GM19463 (cell line): Measurements from ENCODE around the gene FAM193A.
A peak's percentile ranks its signal among the peaks of the same experiment; 100 is the strongest.
"Not testable (repeated sequence)": the region's sequence is repeated elsewhere in the genome, so short reads cannot be mapped to it uniquely, and the experiment has no call there.

Source experiments
- ATAC-seq: cut with Tn5 transposase; IDR thresholded peaks from one replicate; pipeline ENCODE4 v1.9.1; 2021; ENCODE audit warnings: mild to moderate bottlenecking, moderate library complexity; ENCODE audit not compliant: unreplicated experiment

FAM193A gene

GRCh38 chr4:2744576-2745270, 208.3 kb downstream of the FAM193A start:
- no peak for ATAC-seq

GRCh38 chr4:2745516-2745915, 209.1 kb downstream of the FAM193A start:
- ATAC-seq: no peak

DNA sequence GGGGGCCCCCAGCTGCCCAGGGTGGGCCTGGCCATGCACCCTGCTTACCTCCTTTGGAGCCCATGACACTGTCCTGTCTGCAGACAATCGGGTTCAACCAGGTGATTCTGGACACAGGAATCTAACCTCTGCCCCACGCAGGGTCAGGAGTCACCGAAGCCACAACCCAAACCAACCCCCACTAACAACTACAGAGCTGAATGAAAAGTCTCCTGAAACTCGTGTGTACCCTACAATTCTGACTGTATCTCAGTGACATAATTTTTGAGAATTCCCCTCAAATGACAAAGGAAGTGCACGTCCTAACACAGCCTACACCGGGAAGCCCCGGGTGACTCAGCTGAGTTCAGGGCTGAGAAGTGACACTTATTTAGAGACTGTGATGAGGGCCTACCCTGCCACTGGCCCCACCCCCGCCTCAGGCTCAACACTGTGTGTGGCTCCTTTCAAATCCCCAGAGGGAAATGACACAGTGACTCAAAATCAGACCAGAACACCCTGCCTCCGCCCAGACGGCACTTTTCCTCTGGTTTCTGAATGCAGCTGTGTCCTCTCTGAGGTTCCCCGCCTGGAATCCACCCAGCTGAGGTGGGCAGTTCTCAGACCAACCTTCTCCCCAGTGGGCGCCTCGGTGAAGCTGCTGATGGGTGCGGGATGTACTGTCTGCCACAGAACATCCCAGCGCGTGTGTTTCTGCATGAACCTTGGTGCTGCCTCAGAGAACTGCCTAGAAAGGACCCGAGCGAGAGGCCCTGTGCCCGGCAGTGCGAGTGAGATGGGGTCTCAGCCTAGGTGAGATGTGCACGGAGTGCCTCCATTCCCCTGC, 209.7 kb downstream of the FAM193A start:
- ATAC-seq: peak; percentile 95

GRCh38 chr4:2746891-2747695, 210.6 kb downstream of the FAM193A start:
- no peak for ATAC-seq

DNA sequence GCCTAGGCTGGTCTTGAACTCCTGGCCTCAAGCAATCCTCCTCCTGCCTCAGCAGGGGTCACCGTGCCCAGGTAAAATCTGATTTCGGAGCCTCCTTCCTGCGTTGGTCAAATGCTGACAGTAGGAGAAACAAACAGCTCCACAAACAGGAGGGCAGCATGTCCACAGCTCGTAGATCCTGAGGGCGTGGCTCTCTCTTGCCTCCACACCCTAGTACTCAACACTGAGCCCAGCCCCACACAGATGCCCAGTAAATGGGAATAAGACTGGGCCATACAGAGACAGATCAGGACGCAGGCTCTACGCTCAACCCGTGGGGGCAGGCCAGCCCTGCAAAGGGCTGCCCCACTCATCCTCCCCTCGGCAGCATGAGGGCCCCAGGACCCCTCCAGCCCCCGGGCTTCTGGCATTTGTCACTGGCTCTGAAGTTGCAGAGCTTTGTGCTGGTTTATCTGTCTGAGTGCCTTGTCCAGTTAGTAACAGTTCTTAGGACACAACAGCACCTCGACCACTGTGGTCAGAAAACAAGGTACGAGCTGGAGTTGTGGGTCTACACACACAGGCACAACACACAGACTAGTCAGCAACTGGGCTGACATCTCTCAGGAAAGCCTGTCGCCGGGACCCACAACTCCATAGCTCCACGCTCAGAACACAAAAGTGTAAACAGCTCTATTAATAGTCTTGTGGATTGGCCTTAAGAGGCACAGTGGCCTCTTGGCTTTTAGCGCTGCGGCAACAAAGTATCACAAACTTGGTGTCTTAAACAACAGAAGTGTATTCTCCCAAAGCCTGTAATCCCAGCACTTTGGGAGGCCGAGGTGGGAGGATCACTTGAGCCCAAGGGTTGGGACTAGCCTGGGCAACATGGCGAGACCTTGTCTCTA, 214.5 kb downstream of the FAM193A start:
- ATAC-seq: no peak

DNA sequence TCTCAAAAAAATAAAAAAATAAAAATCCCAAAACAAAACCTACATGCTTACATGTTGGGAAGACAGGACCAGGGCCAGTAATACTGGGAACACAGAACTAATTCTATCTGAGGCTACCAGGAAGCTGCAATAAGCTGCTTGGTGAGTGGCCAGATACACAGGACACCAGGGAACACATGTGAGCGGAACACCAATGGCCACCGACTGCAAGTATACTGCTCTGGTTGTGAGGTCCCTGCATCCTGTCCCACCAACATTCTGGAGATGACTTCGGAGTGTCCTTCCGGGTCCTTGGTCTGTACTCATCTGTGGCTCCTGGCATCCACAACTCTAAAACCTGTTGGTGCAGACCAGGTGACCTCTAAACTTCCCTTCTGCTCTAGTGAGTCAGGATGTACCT, 217.0 kb downstream of the FAM193A start:
- no peak for ATAC-seq

GRCh38 chr4:2754848-2755819, 218.7 kb downstream of the FAM193A start:
- ATAC-seq: no peak

DNA sequence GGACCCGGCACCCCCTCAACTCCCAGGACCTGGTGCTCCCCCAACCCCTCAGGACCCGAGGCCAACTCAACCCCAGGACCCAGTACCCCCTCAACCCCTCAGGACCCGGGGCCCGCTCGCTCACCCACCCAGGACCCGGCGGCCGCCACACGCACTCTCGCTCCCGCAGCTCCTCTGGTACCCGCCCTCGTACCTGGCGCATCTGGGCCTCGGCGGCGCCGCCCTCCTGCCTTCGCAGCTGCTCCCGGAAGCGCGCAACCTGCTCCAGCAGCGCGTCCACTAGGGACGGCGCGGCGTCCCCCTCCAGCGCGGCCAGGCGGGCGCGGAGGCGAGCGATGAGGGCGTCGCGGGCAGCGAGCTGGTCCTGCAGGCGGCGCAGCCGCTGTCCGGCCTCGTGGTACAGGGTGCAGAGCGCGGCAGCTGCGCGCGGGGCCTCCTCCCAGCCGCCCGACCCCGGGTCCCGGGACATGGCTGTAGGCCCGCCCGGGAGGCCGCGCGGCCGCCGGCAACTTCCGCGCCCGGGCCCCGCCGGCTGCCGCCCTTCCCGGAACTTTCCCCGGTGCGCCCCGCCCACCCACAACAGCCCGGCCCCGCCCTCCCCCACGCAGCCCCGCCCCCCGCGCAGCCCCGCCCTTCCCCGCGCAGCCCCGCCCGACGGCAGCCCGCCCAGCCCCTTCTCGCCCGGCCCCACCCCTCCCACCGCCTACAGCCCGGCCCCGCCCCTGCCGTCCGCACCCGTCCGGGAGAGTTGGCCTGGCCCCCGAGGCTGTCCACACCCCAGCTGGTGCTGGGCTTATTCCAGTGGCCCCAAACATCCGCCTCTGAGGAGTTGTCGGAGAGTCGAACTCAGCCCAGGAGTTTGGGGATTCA, 219.6 kb downstream of the FAM193A start, which contains the start of gene TNIP2:
TNIP2 (minus strand) TSS at position 516 of the 870 bp plus-strand sequence; CDS start at position 469, 47 bp downstream.
- peak; percentile 79 for ATAC-seq

DNA sequence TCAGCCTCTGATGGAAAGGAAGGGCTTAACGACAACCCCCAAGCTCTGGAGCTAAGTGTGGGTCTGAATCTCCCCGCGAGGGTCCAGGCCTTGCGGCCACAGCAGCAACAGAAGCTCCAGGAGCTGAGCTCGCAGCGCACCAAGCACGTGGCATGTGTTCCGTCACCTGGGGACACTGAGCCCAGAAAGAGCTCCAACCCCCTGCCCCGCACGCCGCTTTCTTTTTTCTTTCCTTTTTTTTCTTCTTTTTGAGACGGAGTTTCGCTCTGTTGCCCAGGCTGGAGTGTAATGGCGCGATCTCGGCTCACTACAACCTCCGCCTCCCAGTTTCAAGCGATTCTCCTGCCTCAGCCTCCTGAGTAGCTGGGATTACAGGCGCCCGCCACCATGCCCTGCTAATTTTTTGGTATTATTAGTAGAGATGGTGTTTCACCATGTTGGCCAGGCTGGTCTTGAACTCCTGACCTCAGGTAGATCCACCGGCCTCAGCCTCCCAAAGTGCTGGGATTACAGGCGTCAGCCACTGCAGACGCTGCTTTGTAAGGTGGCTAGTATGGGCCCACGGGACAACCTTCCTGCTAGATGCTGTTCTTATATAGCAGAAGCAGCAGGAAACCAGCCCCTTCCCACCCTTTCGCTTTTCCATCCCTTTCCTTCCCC, 220.4 kb downstream of the FAM193A start:
- no peak for ATAC-seq

DNA sequence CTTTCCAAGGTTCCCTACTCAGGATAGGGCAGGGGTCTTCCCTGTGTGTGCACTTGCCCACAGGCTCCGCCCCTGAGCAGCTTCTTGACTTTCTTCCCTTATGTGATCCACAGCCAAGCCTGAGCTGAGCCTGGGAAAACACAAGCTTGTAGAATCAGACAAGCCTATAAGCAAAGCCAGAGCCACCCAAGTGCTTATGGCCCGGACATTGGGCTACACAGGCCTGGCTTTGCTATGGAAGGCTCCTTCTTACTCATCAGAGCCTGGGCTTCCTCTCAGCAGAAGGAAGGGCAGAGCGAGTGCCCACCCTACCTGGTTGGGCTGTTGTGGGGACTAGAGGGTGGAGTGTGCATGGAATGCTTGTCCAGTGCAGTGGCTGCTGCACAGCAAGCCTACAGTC, 221.0 kb downstream of the FAM193A start:
- ATAC-seq: no peak

DNA sequence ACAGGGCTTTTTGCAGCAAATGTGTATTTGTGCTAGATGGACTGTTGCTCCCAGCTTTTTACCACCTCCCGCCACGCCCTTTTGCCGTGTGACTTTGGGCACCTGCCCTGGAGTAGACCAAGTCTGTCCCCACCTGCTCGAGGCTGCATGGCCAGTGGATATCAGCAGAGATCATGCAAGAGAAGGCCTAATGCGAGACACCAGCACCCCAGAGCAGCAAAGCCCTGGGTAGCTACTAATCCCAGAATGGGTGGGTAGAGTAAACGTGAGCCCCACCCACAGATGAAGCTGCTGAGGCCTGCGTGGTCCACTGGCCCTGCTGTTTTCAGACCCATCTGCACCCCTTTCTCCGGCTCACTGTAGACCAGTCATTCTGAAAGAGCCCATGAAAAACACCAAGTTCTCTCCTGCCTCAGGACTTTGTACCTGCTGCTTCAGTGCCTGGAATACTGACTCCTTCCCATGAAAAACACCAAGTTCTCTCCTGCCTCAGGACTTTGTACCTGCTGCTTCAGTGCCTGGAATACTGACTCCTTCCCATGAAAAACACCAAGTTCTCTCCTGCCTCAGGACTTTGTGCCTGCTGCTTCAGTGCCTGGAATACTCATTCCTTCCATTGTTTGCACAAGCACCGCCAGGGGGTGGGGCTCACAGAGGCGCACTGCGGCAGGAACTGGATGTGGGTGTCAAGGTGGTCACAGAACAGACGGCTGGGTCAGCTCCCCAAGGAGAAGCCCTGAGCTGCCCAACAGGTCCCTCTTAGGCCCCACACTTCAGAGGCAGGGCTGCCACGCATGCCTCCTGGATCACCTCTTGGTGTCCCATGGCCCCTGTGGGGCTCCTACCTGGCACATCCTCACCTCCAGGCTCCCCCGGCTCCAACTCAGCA, 224.8 kb downstream of the FAM193A start:
- no peak for ATAC-seq

GRCh38 chr4:2762048-2762447, 225.6 kb downstream of the FAM193A start:
- ATAC-seq: no peak

GRCh38 chr4:2762486-2763370, 226.3 kb downstream of the FAM193A start:
- ATAC-seq: not testable (repeated sequence)

DNA sequence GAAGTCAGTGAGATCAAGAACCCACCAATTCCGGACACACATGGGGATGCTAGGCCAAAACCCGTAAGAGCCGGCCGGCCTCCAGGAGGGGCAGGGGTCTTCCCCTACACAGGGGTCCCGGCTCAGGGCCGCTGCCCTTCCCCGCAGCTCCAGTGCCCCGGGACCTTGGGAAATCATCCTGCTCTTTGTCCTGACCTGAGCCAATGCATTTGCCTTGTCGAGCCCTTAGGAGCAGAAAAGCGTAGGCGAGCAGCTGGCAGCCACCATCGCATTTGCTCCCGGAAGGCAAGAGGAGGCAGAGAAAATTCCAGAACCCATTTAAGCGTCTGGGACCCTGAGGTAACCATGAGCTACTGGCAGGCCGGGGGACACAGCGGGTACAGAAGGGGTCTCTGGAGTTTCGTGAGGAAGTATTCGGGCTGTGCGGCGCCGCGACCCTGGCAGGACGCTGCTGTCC, 227.1 kb downstream of the FAM193A start:
- ATAC-seq: no peak

GRCh38 chr4:2765832-2766526, 229.5 kb downstream of the FAM193A start:
- no peak for ATAC-seq
